GM21423 (cell line): ENCODE measurements around the gene ERAP2.

ENCODE experiments used
- ATAC-seq: cut with Tn5 transposase; IDR thresholded peaks from one replicate; pipeline ENCODE4 v1.9.1; 2021; ENCODE audit warnings: mild to moderate bottlenecking, moderate library complexity; ENCODE audit not compliant: unreplicated experiment

ERAP2 gene

GRCh38 chr5:96896276-96896675 lies 20.0 kb downstream of the ERAP2 start:
- ATAC-seq: peak; percentile 86

GRCh38 chr5:96896806-96897205 lies 20.5 kb downstream of the ERAP2 start:
- peak; percentile 94 for ATAC-seq

- ATAC-seq: no peak
These were observed 25.1 kb downstream of the ERAP2 start for GRCh38 chr5:96901384-96901783.

- ATAC-seq: no peak
These were observed 25.5 kb downstream of the ERAP2 start for GRCh38 chr5:96901841-96902240.

GRCh38 chr5:96902876-96903275 lies 26.6 kb downstream of the ERAP2 start:
- ATAC-seq: no peak

GRCh38 chr5:96903300-96903699 lies 27.0 kb downstream of the ERAP2 start:
- ATAC-seq: no peak

- no peak for ATAC-seq
These were observed 28.0 kb downstream of the ERAP2 start for GRCh38 chr5:96904054-96904931.

- no peak for ATAC-seq
These were observed 29.6 kb downstream of the ERAP2 start for GRCh38 chr5:96905864-96906263.

GRCh38 chr5:96909003-96909402 lies 32.7 kb downstream of the ERAP2 start:
- ATAC-seq: no peak

GRCh38 chr5:96909435-96909834 lies 33.1 kb downstream of the ERAP2 start:
- no peak for ATAC-seq

GRCh38 chr5:96911139-96911538 lies 34.8 kb downstream of the ERAP2 start:
- ATAC-seq: no peak

- ATAC-seq: no peak
These were observed 36.9 kb downstream of the ERAP2 start for GRCh38 chr5:96913233-96913632.

- ATAC-seq: peak; percentile 62
These were observed 43.5 kb downstream of the ERAP2 start for GRCh38 chr5:96919754-96920197.

- no peak for ATAC-seq
These were observed 44.5 kb downstream of the ERAP2 start for GRCh38 chr5:96920744-96921355.

- ATAC-seq: no peak
These were observed 46.4 kb downstream of the ERAP2 start for GRCh38 chr5:96922499-96923244.

GRCh38 chr5:96924016-96924443 lies 47.7 kb downstream of the ERAP2 start:
- no peak for ATAC-seq

- ATAC-seq: no peak
These were observed 50.0 kb downstream of the ERAP2 start for GRCh38 chr5:96926276-96926675.

- no peak for ATAC-seq
These were observed 50.7 kb downstream of the ERAP2 start for GRCh38 chr5:96927008-96927407.

- ATAC-seq: no peak
These were observed 52.8 kb downstream of the ERAP2 start for GRCh38 chr5:96928931-96929708.

- ATAC-seq: no peak
These were observed 53.8 kb downstream of the ERAP2 start for GRCh38 chr5:96930058-96930457.

GRCh38 chr5:96930589-96930988 lies 54.3 kb downstream of the ERAP2 start:
- ATAC-seq: no peak
